GM12878 (cell line): Measurements from ENCODE around the gene FMO3. TPM values are rescaled to one million over a fixed set of nuclear protein-coding genes. Genes with fewer than 3 reads are reported as not detected.

Experiments used
- ATAC-seq: fragments of 200-7000 bp; cut with Tn5 transposase; 3 replicates; pipeline ENCODE4 v1.9.1; 2020; ENCODE audit warnings: mild to moderate bottlenecking, moderate library complexity
- BruUV-seq: library from RNA; stranded (reverse); fragments of 400-500 nt; replicated peaks from 2 replicates; lab custom pipeline; 2021; lab: Mats Ljungman, UMichigan
- CTCF ChIA-PET: fragments of 300-600 bp; sonication (Branson Sonifier 250); formaldehyde crosslinking; extraction: SDS; loops from one replicate; lab custom pipeline; 2021; ENCODE audit warnings: inconsistent platforms; lab: Yijun Ruan, JAX
- POLR2A ChIA-PET: fragments of 350-600 bp; formaldehyde crosslinking; extraction: SDS; loops from one replicate; lab custom pipeline; 2021; ENCODE audit warnings: inconsistent platforms; lab: Charles Lee
- RAD21 ChIA-PET: fragments of 300-600 bp; sonication (Branson Sonifier 250); formaldehyde crosslinking; loops from one replicate; lab custom pipeline; 2023; ENCODE audit warnings: antibody characterized with exemption; ENCODE audit not compliant: unreplicated experiment; lab: Charles Lee
- SMC1A ChIA-PET: fragments of 300-600 bp; sonication (Branson Sonifier 250); formaldehyde crosslinking; loops from one replicate; lab custom pipeline; 2023; ENCODE audit not compliant: unreplicated experiment, uncharacterized antibody; lab: Charles Lee
- DNase-seq: peaks from one replicate; pipeline ENCODE4 v3.0.0-alpha.2; 2011; ENCODE audit warnings: low read depth, low spot score
- FAIRE-seq: peaks from 3 replicates; lab custom pipeline; 2011; peaks lifted over from hg19 to GRCh38; lab: Jason Lieb, UNC
- H2AFZ ChIP-seq: 2 replicates; pipeline ENCODE4 v1.6.0; 2011; ENCODE audit warnings: low read depth, low read length, control low read depth; ENCODE audit not compliant: control insufficient read depth
- H3K27ac ChIP-seq: 2 replicates; pipeline ENCODE4 v1.5.1; 2011; ENCODE audit warnings: control low read depth; ENCODE audit not compliant: control insufficient read depth, insufficient read depth
- H3K27me3 ChIP-seq, 2 experiments: replicated peaks in 1 of 2; 2 replicates each; pipeline versions ENCODE4 v1.6.0 to v1.6.1; 2011; ENCODE audit warnings: low read length in 1 of 2; ENCODE audit not compliant: control insufficient read depth in 2 of 2, insufficient read depth in 2 of 2
- H3K36me3 ChIP-seq, 2 experiments: 2 replicates each; pipeline ENCODE4 v1.5.1; 2011; ENCODE audit warnings: low read length in 1 of 2; ENCODE audit not compliant: control insufficient read depth in 2 of 2, insufficient read depth in 2 of 2
- H3K4me1 ChIP-seq: 2 replicates; pipeline ENCODE4 v1.6.1; 2011; ENCODE audit warnings: mild to moderate bottlenecking, low read length, moderate library complexity, mixed read lengths; ENCODE audit not compliant: control insufficient read depth, insufficient read depth
- H3K4me2 ChIP-seq: 2 replicates; pipeline ENCODE4 v1.6.0; 2011; ENCODE audit warnings: control low read depth; ENCODE audit not compliant: control insufficient read depth, insufficient read depth
- H3K4me3 ChIP-seq: fragments of 200-600 bp; sonication (generic); 2 replicates; pipeline ENCODE4 v1.5.1; 2016
- H3K79me2 ChIP-seq: 2 replicates; pipeline ENCODE4 v1.6.0; 2011; ENCODE audit warnings: low read length; ENCODE audit not compliant: control insufficient read depth, insufficient read depth
- H3K9ac ChIP-seq: 2 replicates; pipeline ENCODE4 v1.8.0; 2011; ENCODE audit warnings: low read length, control low read depth, mixed read lengths; ENCODE audit not compliant: control insufficient read depth, insufficient read depth
- H3K9me3 ChIP-seq: replicated peaks from 3 replicates; pipeline ENCODE4 v1.5.1; 2011; ENCODE audit warnings: mild to moderate bottlenecking, low read length; ENCODE audit not compliant: control insufficient read depth, insufficient read depth
- H4K20me1 ChIP-seq: 2 replicates; pipeline ENCODE4 v1.6.0; 2011; ENCODE audit not compliant: control insufficient read depth, insufficient read depth
- ASH2L ChIP-seq: fragments of 300-600, 200-600 bp; sonication (generic); IDR thresholded peaks from 2 replicates; pipeline ENCODE4 v1.6.1; 2017; ENCODE audit warnings: low read depth, mild to moderate bottlenecking, borderline replicate concordance
- CHD2 ChIP-seq: IDR thresholded peaks from 2 replicates; pipeline ENCODE4 v1.6.1; 2011; ENCODE audit warnings: low read depth, low read length, improper control_type of control experiment, borderline replicate concordance
- KLF5 ChIP-seq: fragments of 450-650 bp; IDR thresholded peaks from 2 replicates; pipeline ENCODE4 v1.6.1; 2014; ENCODE audit warnings: mild to moderate bottlenecking; ENCODE audit not compliant: partially characterized antibody
- MEF2B ChIP-seq: fragments of 450-650 bp; IDR thresholded peaks from 2 replicates; pipeline ENCODE4 v1.6.1; 2018; ENCODE audit warnings: mild to moderate bottlenecking, moderate library complexity; ENCODE audit not compliant: partially characterized antibody, poor library complexity, severe bottlenecking
- MTA2 ChIP-seq: fragments of 450-650 bp; IDR thresholded peaks from 2 replicates; pipeline ENCODE4 v1.6.1; 2016; ENCODE audit warnings: low read depth, mild to moderate bottlenecking, moderate library complexity
- NBN ChIP-seq: fragments of 450-650 bp; IDR thresholded peaks from 2 replicates; pipeline ENCODE4 v1.6.1; 2016
- NFIC ChIP-seq: IDR thresholded peaks from 2 replicates; pipeline ENCODE4 v1.6.1; 2012; ENCODE audit warnings: low read depth, mild to moderate bottlenecking, inconsistent platforms, low read length, moderate library complexity
- NFXL1 ChIP-seq: fragments of 450-650 bp; IDR thresholded peaks from 2 replicates; pipeline ENCODE4 v1.6.1; 2017; ENCODE audit warnings: antibody characterized with exemption, mild to moderate bottlenecking, borderline replicate concordance
- PML ChIP-seq: IDR thresholded peaks from 2 replicates; pipeline ENCODE4 v1.6.1; 2012; ENCODE audit warnings: low read length, inconsistent platforms
- POLR2A ChIP-seq: IDR thresholded peaks from 2 replicates; pipeline ENCODE4 v1.6.1; 2011; ENCODE audit warnings: low read depth, mild to moderate bottlenecking, low read length
- RAD51 ChIP-seq: fragments of 450-650 bp; IDR thresholded peaks from 2 replicates; pipeline ENCODE4 v1.6.1; 2016; ENCODE audit warnings: moderate library complexity, mild to moderate bottlenecking, inconsistent platforms
- ZBTB4 ChIP-seq: fragments of 450-650 bp; formaldehyde crosslinking; IDR thresholded peaks from 2 replicates; pipeline ENCODE4 v1.4.0; 2022; ENCODE audit warnings: mild to moderate bottlenecking, moderate library complexity
- WGBS: methylation state at CpG from one replicate; pipeline ENCODE4 v1.1.6; 2016; ENCODE audit warnings: low lambda C conversion rate; ENCODE audit not compliant: insufficient replicate concordance, insufficient coverage; ENCODE audit errors: missing lambda C conversion rate; 5-methylcytosine and 5-hydroxymethylcytosine counted together
- in situ Hi-C: fragments of 300-500 bp; cut with MboI; formaldehyde crosslinking; loops from 9 replicates; pipeline ENCODE4 v1.14.3; 2018; ENCODE audit warnings: mixed read lengths
- intact Hi-C: fragments of 100-400 bp; cut with micrococcal nuclease; formaldehyde crosslinking; loops from one replicate; pipeline ENCODE4 v1.14.2; 2022; ENCODE audit not compliant: unreplicated experiment
- polyA plus RNA-seq, 11 experiments: library from polyadenylated mRNA; depleted of rRNA in 4 of 11; unstranded in 6 of 11; stranded (reverse) in 5 of 11; fragments of >200 nt; fragmentation: Nextera tagmentation in 4 of 11; fragmentation: Illumina TruSeq in 1 of 11; extraction: Ambion mirVana in 4 of 11; extraction: Trizol in 1 of 11; gene quantifications; 1 replicate in 1 of 11; 2 replicates in 10 of 11; pipeline versions ENCODE4 v1.2.1 to v1.2.3, GENCODE V29; 2011 to 2016; ENCODE audit warnings: inconsistent platforms in 2 of 11, missing spikeins in 2 of 11, low read depth in 1 of 11
- total RNA-seq, 4 experiments: library from RNA; depleted of rRNA in 3 of 4; stranded (reverse); fragments of >200 nt in 3 of 4; fragmentation: Illumina TruSeq in 1 of 4; extraction: Trizol in 1 of 4; gene quantifications; 2 replicates each; pipeline versions ENCODE4 v1.2.1 to v1.2.3, GENCODE V29; 2013 to 2021
- TF ChIP-seq, protein P1 (sequence below): fragments of 450-650 bp; IDR thresholded peaks from 2 replicates; pipeline ENCODE4 v1.6.1; 2014; ENCODE audit warnings: mild to moderate bottlenecking

FMO3 gene
- total and polyA plus RNA-seq, 10 of the 15 experiments (the other 5 are each of a cell fraction or from before 2014, with no cell fraction given): 0.08 to 0.10 TPM; not detected in 8

GRCh38 chr1:171103862-171104261 lies 13.2 kb downstream of the FMO3 start:
- Histone ChIP-seq H3K4me2 (no peak overlapping the region), H3K79me2 (no peaks in the 10 kb centered on the region), H3K4me1 (no peaks in the 10 kb centered on the region), H3K27ac (no peak overlapping the region), H3K9me3 (no peaks in the 10 kb centered on the region; the same call in 2 of the 3 replicates), H3K36me3 (no peaks in the 10 kb centered on the region), H3K9ac (no peak overlapping the region), H4K20me1 (no peaks in the 10 kb centered on the region), H2AFZ (no peak overlapping the region), H3K4me3 (no peak overlapping the region), H3K27me3 (no peaks in the 10 kb centered on the region)
- SMC1A ChIA-PET: no interaction called here
- DNase-seq (no peak), ATAC-seq (no peak), FAIRE-seq (peak; percentile 18)
- POLR2A ChIA-PET: no interaction called here
- CTCF ChIA-PET: no interaction called here
- in situ Hi-C loops (no loop called here), intact Hi-C loops (no loop called here)
- no TSS peak for BruUV-seq
- 53% methylated on average over 1 of the region's 1 CpG for WGBS
- TF ChIP-seq NBN (no peak), ASH2L (no peak), RAD51 (no peak), CHD2 (no peak), NFXL1 (no peak), KLF5 (no peak)
- RAD21 ChIA-PET: no interaction called here

DNA sequence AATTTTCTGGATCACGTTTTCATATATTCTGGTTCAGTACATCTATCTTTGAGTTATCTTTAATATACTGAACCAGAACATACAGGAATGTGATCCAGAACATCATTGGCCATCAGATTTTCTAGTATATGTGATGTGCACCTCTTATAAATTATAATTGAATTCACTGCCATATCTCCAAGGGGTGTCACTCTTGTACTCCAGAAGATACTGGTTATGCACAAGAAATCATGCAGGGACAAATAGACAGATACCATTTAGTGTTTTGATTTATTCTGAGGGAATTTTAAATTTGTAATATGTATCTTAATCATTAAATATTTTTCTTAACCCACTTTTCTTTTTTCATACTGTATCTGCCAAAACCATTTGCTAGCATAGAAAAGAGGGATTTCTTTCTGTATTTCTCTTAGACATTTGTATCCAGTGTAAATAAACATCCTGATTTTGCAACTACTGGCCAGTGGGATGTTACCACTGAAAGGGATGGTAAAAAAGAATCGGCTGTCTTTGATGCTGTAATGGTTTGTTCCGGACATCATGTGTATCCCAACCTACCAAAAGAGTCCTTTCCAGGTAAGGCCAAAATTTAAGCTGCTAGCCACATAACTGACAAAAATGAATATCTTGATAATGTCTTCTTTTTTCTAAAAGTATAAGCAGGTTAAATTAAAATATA lies 16.7 kb downstream of the FMO3 start:
- Histone ChIP-seq H2AFZ (no peak overlapping the region), H3K4me2 (no peak overlapping the region), H3K36me3 (no peaks in the 10 kb centered on the region), H3K27ac (no peak overlapping the region), H3K9ac (no peak overlapping the region), H4K20me1 (no peaks in the 10 kb centered on the region), H3K79me2 (no peaks in the 10 kb centered on the region), H3K27me3 (no peaks in the 10 kb centered on the region), H3K9me3 (no peaks in the 10 kb centered on the region), H3K4me3 (no peak overlapping the region), H3K4me1 (no peaks in the 10 kb centered on the region)
- RAD21 ChIA-PET: no interaction called here
- in situ Hi-C loops: no loop called here
- ATAC-seq (no peak), DNase-seq (no peak), FAIRE-seq (no peak)
- 60% methylated on average over 3 of the region's 3 CpGs for WGBS
- POLR2A ChIA-PET: no interaction called here
- no TSS peak for BruUV-seq
- intact Hi-C loops: no loop called here
- SMC1A ChIA-PET: no interaction called here
- CTCF ChIA-PET: no interaction called here
- TF ChIP-seq, protein P1, sequence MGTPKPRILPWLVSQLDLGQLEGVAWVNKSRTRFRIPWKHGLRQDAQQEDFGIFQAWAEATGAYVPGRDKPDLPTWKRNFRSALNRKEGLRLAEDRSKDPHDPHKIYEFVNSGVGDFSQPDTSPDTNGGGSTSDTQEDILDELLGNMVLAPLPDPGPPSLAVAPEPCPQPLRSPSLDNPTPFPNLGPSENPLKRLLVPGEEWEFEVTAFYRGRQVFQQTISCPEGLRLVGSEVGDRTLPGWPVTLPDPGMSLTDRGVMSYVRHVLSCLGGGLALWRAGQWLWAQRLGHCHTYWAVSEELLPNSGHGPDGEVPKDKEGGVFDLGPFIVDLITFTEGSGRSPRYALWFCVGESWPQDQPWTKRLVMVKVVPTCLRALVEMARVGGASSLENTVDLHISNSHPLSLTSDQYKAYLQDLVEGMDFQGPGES: no peak
- TF ChIP-seq NFIC (no peak), MTA2 (no peak), PML (no peak), ZBTB4 (CRISPR knock-in tag) (no peak), MEF2B (no peak), POLR2A (no peak)
